ENCODE measurements around the gene CST7. TPM values are rescaled to one million over a fixed set of nuclear protein-coding genes. Genes with fewer than 3 reads are reported as not detected.

CST7 gene
- polyA plus RNA-seq, 1 of the 3 experiments (the other 2 are of a cell fraction) = 0.07 TPM

- ChIA-PET CTCF (interaction anchor here (0.6 kb wide), 1 partner anchor 66 kb away, joined by 3 read pairs; no protein-coding TSS in a partner anchor), POLR2A (no interaction called here)
- TF ChIP-seq POLR2AphosphoS5 (IDR thresholded peaks at IDR 0.05; ENCODE audit: low read depth, low read length) (no peak), NFIC (IDR thresholded peaks at IDR 0.05; ENCODE audit: borderline replicate concordance) (no peak), FOXJ3 (CRISPR knock-in tag; IDR thresholded peaks at IDR 0.05) (no peak), TAF1 (IDR thresholded peaks at IDR 0.05; ENCODE audit: borderline replicate concordance, low read depth, low read length) (no peak), SMC3 (IDR thresholded peaks at IDR 0.05; ENCODE audit: low read depth, low read length) (no peak), RXRA (IDR thresholded peaks at IDR 0.05; ENCODE audit: borderline replicate concordance, low read depth) (no peak), CHD2 (IDR thresholded peaks at IDR 0.05; ENCODE audit: low read length, partially characterized antibody) (no peak), RCOR1 (IDR thresholded peaks at IDR 0.05; ENCODE audit: low read length) (no peak), EP300 (IDR thresholded peaks at IDR 0.05; ENCODE audit: borderline replicate concordance in 1 of 2, low read depth in 1 of 2, low read length in 1 of 2) (no peak), NRF1 (IDR thresholded peaks at IDR 0.05; ENCODE audit: low read depth, low read length) (no peak), JUND (IDR thresholded peaks at IDR 0.05) (no peak), RAD21 (IDR thresholded peaks at IDR 0.05; ENCODE audit: low read length) (no peak), TCF12 (IDR thresholded peaks at IDR 0.05) (no peak), FOSL2 (IDR thresholded peaks at IDR 0.05; ENCODE audit: borderline replicate concordance, low read depth) (no peak)
- TF ChIP-seq, protein P1, sequence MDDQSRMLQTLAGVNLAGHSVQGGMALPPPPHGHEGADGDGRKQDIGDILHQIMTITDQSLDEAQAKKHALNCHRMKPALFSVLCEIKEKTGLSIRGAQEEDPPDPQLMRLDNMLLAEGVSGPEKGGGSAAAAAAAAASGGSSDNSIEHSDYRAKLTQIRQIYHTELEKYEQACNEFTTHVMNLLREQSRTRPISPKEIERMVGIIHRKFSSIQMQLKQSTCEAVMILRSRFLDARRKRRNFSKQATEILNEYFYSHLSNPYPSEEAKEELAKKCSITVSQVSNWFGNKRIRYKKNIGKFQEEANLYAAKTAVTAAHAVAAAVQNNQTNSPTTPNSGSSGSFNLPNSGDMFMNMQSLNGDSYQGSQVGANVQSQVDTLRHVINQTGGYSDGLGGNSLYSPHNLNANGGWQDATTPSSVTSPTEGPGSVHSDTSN (IDR thresholded peaks at IDR 0.05) = no peak
- Histone ChIP-seq H3K4me1 (ENCODE audit: control insufficient read depth in 1 of 2, insufficient read depth in 2 of 2, low read depth in 1 of 2, low read length in 1 of 2) (peaks cover 6 to 8% of the 10 kb centered on the region in 2 experiments; a peak in 3 of 4 replicates), H3F3A (replicated peaks; ENCODE audit: insufficient read depth) (no peaks in the 10 kb centered on the region), H3K9me3 (no peaks in the 10 kb centered on the region), H3K27me3 (ENCODE audit: insufficient read depth) (no peaks in the 10 kb centered on the region; the same call in 1 of the 2 replicates), H3K27ac (ENCODE audit: low read depth in 2 of 2, low read length in 1 of 2) (no peak overlapping the region), H3K36me3 (replicated peaks in 1 of 2; ENCODE audit: control insufficient read depth in 1 of 2, insufficient read depth in 2 of 2, low read length in 1 of 2) (no peaks in the 10 kb centered on the region), H4K20me1 (ENCODE audit: insufficient read depth) (no peaks in the 10 kb centered on the region), H3K4me2 (no peak overlapping the region; the same call in 1 of the 2 replicates), H3K9ac (no peak overlapping the region), H3K9me2 (no peaks in the 10 kb centered on the region), H3K4me3 (ENCODE audit: low read depth in 2 of 2, low read length in 1 of 2) (no peak overlapping the region), H2AFZ (ENCODE audit: low read depth) (no peak overlapping the region), H3K79me2 (ENCODE audit: insufficient read depth) (no peaks in the 10 kb centered on the region)
- WGBS (ENCODE audit: low lambda C conversion rate) = 51% methylated on average over 3 of the region's 4 CpGs
- no peak for DNase-seq
These were observed 50.5 kb downstream of the CST7 start for GRCh38 chr20:24999568-24999967.

GRCh38 chr20:25000268-25000801 is 51.3 kb downstream of the CST7 start:
- no peaks in the 10 kb centered on the region for H3K9me2 ChIP-seq
- no peaks in the 10 kb centered on the region; the same call in 1 of the 2 replicates for H3K27me3 ChIP-seq (ENCODE audit: insufficient read depth)
- peak overlapping the region; percentile 30; the same call in 1 of the 2 replicates for H3K4me2 ChIP-seq
- no peak for DNase-seq
- H3K36me3 ChIP-seq (replicated peaks in 1 of 2; ENCODE audit: control insufficient read depth in 1 of 2, insufficient read depth in 2 of 2, low read length in 1 of 2) = no peaks in the 10 kb centered on the region
- no peak overlapping the region for H2AFZ ChIP-seq (ENCODE audit: low read depth)
- no peak overlapping the region for H3K27ac ChIP-seq (ENCODE audit: low read depth in 2 of 2, low read length in 1 of 2)
- no peaks in the 10 kb centered on the region for H3K79me2 ChIP-seq (ENCODE audit: insufficient read depth)
- POLR2A ChIA-PET = no interaction called here
- H3F3A ChIP-seq (replicated peaks; ENCODE audit: insufficient read depth) = no peaks in the 10 kb centered on the region
- 5% methylated on average over 4 of the region's 4 CpGs for WGBS (ENCODE audit: low lambda C conversion rate)
- no peaks in the 10 kb centered on the region for H4K20me1 ChIP-seq (ENCODE audit: insufficient read depth)
- H3K9ac ChIP-seq = no peak overlapping the region
- H3K4me3 ChIP-seq (ENCODE audit: low read depth in 2 of 2, low read length in 1 of 2) = no peak overlapping the region
- CTCF ChIA-PET = interaction anchor here (0.6 kb wide), 1 partner anchor 65 kb away, joined by 3 read pairs; no protein-coding TSS in a partner anchor
- peaks cover under 1 to 6% of the 10 kb centered on the region in 2 experiments; a peak in 3 of 4 replicates for H3K4me1 ChIP-seq (ENCODE audit: control insufficient read depth in 1 of 2, insufficient read depth in 2 of 2, low read depth in 1 of 2, low read length in 1 of 2)
- H3K9me3 ChIP-seq = no peaks in the 10 kb centered on the region
- no peak for TF ChIP-seq FOXM1 (IDR thresholded peaks at IDR 0.05; ENCODE audit: low read depth)
- no peak; the same call in 1 of the 2 replicates for TF ChIP-seq RAD21 (IDR thresholded peaks at IDR 0.05; ENCODE audit: low read length)
- TF ChIP-seq NRF1 (IDR thresholded peaks at IDR 0.05; ENCODE audit: low read depth, low read length) = no peak
- no peak for TF ChIP-seq RXRA (IDR thresholded peaks at IDR 0.05; ENCODE audit: borderline replicate concordance, low read depth)
- TF ChIP-seq, protein P1 (IDR thresholded peaks at IDR 0.05) = peak; percentile 71
- TF ChIP-seq TAF1 (IDR thresholded peaks at IDR 0.05; ENCODE audit: borderline replicate concordance, low read depth, low read length) = no peak
- TF ChIP-seq NFIC (IDR thresholded peaks at IDR 0.05; ENCODE audit: borderline replicate concordance) = no peak; the same call in 1 of the 2 replicates
- TF ChIP-seq JUND (IDR thresholded peaks at IDR 0.05) = peak; percentile 49
- TF ChIP-seq, protein P2, sequence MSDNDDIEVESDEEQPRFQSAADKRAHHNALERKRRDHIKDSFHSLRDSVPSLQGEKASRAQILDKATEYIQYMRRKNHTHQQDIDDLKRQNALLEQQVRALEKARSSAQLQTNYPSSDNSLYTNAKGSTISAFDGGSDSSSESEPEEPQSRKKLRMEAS (IDR thresholded peaks at IDR 0.05; ENCODE audit: low read depth) = peak; percentile 61; the same call in 1 of the 2 replicates
- 0 out of 2 replicates have a peak, but pooled peaks have one; percentile 24 for TF ChIP-seq MXI1 (IDR thresholded peaks at IDR 0.05; ENCODE audit: low read depth, low read length)
- no peak for TF ChIP-seq USF2 (IDR thresholded peaks at IDR 0.05; ENCODE audit: borderline replicate concordance, low read depth, low read length)
- peak in 1 of 2 experiments; percentile 59; a peak in 2 of 4 replicates for TF ChIP-seq EP300 (IDR thresholded peaks at IDR 0.05; ENCODE audit: borderline replicate concordance in 1 of 2, low read depth in 1 of 2, low read length in 1 of 2)
- TF ChIP-seq, protein P3, sequence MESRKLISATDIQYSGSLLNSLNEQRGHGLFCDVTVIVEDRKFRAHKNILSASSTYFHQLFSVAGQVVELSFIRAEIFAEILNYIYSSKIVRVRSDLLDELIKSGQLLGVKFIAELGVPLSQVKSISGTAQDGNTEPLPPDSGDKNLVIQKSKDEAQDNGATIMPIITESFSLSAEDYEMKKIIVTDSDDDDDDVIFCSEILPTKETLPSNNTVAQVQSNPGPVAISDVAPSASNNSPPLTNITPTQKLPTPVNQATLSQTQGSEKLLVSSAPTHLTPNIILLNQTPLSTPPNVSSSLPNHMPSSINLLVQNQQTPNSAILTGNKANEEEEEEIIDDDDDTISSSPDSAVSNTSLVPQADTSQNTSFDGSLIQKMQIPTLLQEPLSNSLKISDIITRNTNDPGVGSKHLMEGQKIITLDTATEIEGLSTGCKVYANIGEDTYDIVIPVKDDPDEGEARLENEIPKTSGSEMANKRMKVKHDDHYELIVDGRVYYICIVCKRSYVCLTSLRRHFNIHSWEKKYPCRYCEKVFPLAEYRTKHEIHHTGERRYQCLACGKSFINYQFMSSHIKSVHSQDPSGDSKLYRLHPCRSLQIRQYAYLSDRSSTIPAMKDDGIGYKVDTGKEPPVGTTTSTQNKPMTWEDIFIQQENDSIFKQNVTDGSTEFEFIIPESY (IDR thresholded peaks at IDR 0.05; ENCODE audit: borderline replicate concordance, low read depth) = no peak
- TF ChIP-seq SMC3 (IDR thresholded peaks at IDR 0.05; ENCODE audit: low read depth, low read length) = no peak
- 0 out of 2 replicates have a peak, but pooled peaks have one; percentile 34 for TF ChIP-seq TEAD4 (IDR thresholded peaks at IDR 0.05; ENCODE audit: borderline replicate concordance, insufficient read depth)
- TF ChIP-seq POLR2AphosphoS5 (IDR thresholded peaks at IDR 0.05; ENCODE audit: low read depth, low read length) = no peak

Data from SK-N-SH (cell line).